Panc1 (cell line): ENCODE measurements around the gene GID4. TPM values are rescaled to one million over a fixed set of nuclear protein-coding genes. Genes with fewer than 3 reads are reported as not detected.

Experiments used
- ATAC-seq: fragments of 200-7000 bp; cut with Tn5 transposase; 2 replicates; pipeline ENCODE4 v1.9.1; 2020; ENCODE audit warnings: mild to moderate bottlenecking, moderate library complexity
- BruUV-seq: library from RNA; stranded (reverse); fragments of 400-500 nt; replicated peaks from 2 replicates; lab custom pipeline; 2021; lab: Mats Ljungman, UMichigan
- CTCF ChIA-PET: fragments of 300-600 bp; sonication (Branson Sonifier 250); formaldehyde crosslinking; loops from one replicate; lab custom pipeline; 2022; ENCODE audit warnings: antibody characterized with exemption; lab: Charles Lee
- POLR2A ChIA-PET: fragments of 300-600 bp; sonication (Branson Sonifier 250); formaldehyde crosslinking; loops from one replicate; lab custom pipeline; 2022; ENCODE audit warnings: antibody characterized with exemption; lab: Charles Lee
- DNase-seq: peaks from one replicate; pipeline ENCODE4 v3.0.0-alpha.2; 2010; ENCODE audit warnings: low read depth, low spot score
- H3K27ac ChIP-seq: 2 replicates; pipeline ENCODE4 v1.5.1; 2011; ENCODE audit warnings: mild to moderate bottlenecking, low read length, inconsistent platforms
- H3K27me3 ChIP-seq: fragments of 200-500 bp; sonication (Bioruptor generic); 2 replicates; pipeline ENCODE4 v1.6.0; 2014; ENCODE audit warnings: low read length, inconsistent platforms; ENCODE audit not compliant: control insufficient read depth, insufficient read depth
- H3K36me3 ChIP-seq: fragments of 200-500 bp; sonication (Bioruptor generic); 2 replicates; pipeline ENCODE4 v1.5.1; 2014; ENCODE audit warnings: inconsistent platforms, mild to moderate bottlenecking, low read length, moderate library complexity; ENCODE audit not compliant: control insufficient read depth, insufficient read depth
- H3K4me1 ChIP-seq: 2 replicates; pipeline ENCODE4 v1.5.1; 2011; ENCODE audit warnings: inconsistent platforms, mild to moderate bottlenecking, low read length, moderate library complexity; ENCODE audit not compliant: control insufficient read depth, insufficient read depth
- H3K4me3 ChIP-seq, 2 experiments: 2 replicates each; pipeline ENCODE4 v1.5.1; 2011 to 2012; ENCODE audit warnings: low read depth in 2 of 2, low read length in 2 of 2, mild to moderate bottlenecking in 2 of 2, inconsistent platforms in 1 of 2, moderate library complexity in 1 of 2
- H3K9me3 ChIP-seq: fragments of 200-500 bp; sonication (Bioruptor generic); 2 replicates; pipeline ENCODE4 v1.5.1; 2014; ENCODE audit warnings: low read depth, mild to moderate bottlenecking, inconsistent platforms, low read length, moderate library complexity; ENCODE audit not compliant: control insufficient read depth, insufficient read depth
- POLR2AphosphoS5 ChIP-seq: IDR thresholded peaks from 2 replicates; pipeline ENCODE4 v1.6.1; 2012; ENCODE audit warnings: mild to moderate bottlenecking, low read depth, low read length, moderate library complexity
- SIN3A ChIP-seq: IDR thresholded peaks from 2 replicates; pipeline ENCODE4 v1.6.1; 2012; ENCODE audit warnings: low read depth, mild to moderate bottlenecking, low read length, moderate library complexity, borderline replicate concordance; ENCODE audit not compliant: insufficient read depth
- TCF7L2 ChIP-seq: IDR thresholded peaks from 2 replicates; pipeline ENCODE4 v1.6.1; 2011; ENCODE audit warnings: mild to moderate bottlenecking, low read depth, low read length, inconsistent platforms
- in situ Hi-C: cut with HindIII; loops from 2 replicates; pipeline ENCODE4 v1.10.0; 2016; ENCODE audit warnings: low sequenced_read_pairs, low pct_unique_long_range_greater_than_20kb
- intact Hi-C: fragments of 100-400 bp; cut with micrococcal nuclease; formaldehyde crosslinking; loops from one replicate; pipeline ENCODE4 v1.10.0; 2022; ENCODE audit not compliant: unreplicated experiment
- total RNA-seq: library from RNA; stranded (reverse); gene quantifications from one replicate; pipeline ENCODE4 v1.2.1, GENCODE V29; 2021; ENCODE audit not compliant: unreplicated experiment
- TF ChIP-seq, protein P1 (sequence below), 2 experiments: IDR thresholded peaks; 2 replicates each; pipeline ENCODE4 v1.6.1; 2011 to 2012; ENCODE audit warnings: low read depth in 2 of 2, control low read depth in 1 of 2, low read length in 1 of 2, mild to moderate bottlenecking in 1 of 2, moderate library complexity in 1 of 2; ENCODE audit not compliant: insufficient read depth in 1 of 2
- TF ChIP-seq, protein P2 (sequence below): fragments of 450-650 bp; IDR thresholded peaks from 2 replicates; pipeline ENCODE4 v1.5.1; 2017; ENCODE audit warnings: mild to moderate bottlenecking

Gene GID4
- total RNA-seq, 1 experiment from 2014 or later = 11.1 TPM

DNA sequence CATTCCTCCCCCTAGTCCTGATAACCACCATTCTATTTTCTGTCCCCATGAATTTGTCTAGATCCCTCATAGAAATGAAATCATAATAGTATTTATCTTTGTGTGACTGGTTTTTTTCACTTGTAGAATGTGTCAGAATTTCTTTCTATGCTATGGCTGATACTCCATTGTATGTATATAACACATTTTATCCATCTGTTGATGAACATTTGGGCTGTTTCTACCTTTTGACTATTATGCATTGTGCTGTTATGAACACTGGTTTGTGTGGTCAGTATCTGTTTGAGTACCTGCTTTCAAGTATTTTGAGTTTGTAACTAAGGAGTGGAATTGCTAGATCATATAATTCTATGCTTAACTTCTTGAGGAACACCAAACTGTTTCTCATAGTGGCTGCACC is 32.5 kb downstream of the GID4 start:
- Histone ChIP-seq H3K9me3 (no peaks in the 10 kb centered on the region), H3K4me1 (peaks cover 5% of the 10 kb centered on the region; the same call in 1 of the 2 replicates), H3K36me3 (no peaks in the 10 kb centered on the region), H3K4me3 (no peak overlapping the region), H3K27ac (no peak overlapping the region), H3K27me3 (no peaks in the 10 kb centered on the region)
- ChIA-PET CTCF (no interaction called here), POLR2A (no interaction called here)
- in situ Hi-C loops = no loop called here
- DNase-seq (no peak), ATAC-seq (no peak)
- no peak for TF ChIP-seq POLR2AphosphoS5
- TF ChIP-seq SIN3A = no peak
- TF ChIP-seq, protein P1, sequence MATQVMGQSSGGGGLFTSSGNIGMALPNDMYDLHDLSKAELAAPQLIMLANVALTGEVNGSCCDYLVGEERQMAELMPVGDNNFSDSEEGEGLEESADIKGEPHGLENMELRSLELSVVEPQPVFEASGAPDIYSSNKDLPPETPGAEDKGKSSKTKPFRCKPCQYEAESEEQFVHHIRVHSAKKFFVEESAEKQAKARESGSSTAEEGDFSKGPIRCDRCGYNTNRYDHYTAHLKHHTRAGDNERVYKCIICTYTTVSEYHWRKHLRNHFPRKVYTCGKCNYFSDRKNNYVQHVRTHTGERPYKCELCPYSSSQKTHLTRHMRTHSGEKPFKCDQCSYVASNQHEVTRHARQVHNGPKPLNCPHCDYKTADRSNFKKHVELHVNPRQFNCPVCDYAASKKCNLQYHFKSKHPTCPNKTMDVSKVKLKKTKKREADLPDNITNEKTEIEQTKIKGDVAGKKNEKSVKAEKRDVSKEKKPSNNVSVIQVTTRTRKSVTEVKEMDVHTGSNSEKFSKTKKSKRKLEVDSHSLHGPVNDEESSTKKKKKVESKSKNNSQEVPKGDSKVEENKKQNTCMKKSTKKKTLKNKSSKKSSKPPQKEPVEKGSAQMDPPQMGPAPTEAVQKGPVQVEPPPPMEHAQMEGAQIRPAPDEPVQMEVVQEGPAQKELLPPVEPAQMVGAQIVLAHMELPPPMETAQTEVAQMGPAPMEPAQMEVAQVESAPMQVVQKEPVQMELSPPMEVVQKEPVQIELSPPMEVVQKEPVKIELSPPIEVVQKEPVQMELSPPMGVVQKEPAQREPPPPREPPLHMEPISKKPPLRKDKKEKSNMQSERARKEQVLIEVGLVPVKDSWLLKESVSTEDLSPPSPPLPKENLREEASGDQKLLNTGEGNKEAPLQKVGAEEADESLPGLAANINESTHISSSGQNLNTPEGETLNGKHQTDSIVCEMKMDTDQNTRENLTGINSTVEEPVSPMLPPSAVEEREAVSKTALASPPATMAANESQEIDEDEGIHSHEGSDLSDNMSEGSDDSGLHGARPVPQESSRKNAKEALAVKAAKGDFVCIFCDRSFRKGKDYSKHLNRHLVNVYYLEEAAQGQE (IDR thresholded peaks at IDR 0.05; ENCODE audit: insufficient read depth in 1 of 2, low read depth in 2 of 2, low read length in 1 of 2) = no peak
- TF ChIP-seq, protein P2, sequence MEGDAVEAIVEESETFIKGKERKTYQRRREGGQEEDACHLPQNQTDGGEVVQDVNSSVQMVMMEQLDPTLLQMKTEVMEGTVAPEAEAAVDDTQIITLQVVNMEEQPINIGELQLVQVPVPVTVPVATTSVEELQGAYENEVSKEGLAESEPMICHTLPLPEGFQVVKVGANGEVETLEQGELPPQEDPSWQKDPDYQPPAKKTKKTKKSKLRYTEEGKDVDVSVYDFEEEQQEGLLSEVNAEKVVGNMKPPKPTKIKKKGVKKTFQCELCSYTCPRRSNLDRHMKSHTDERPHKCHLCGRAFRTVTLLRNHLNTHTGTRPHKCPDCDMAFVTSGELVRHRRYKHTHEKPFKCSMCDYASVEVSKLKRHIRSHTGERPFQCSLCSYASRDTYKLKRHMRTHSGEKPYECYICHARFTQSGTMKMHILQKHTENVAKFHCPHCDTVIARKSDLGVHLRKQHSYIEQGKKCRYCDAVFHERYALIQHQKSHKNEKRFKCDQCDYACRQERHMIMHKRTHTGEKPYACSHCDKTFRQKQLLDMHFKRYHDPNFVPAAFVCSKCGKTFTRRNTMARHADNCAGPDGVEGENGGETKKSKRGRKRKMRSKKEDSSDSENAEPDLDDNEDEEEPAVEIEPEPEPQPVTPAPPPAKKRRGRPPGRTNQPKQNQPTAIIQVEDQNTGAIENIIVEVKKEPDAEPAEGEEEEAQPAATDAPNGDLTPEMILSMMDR = no peak
- no peak for TF ChIP-seq TCF7L2
- intact Hi-C loops = no loop called here
- no TSS peak for BruUV-seq

DNA sequence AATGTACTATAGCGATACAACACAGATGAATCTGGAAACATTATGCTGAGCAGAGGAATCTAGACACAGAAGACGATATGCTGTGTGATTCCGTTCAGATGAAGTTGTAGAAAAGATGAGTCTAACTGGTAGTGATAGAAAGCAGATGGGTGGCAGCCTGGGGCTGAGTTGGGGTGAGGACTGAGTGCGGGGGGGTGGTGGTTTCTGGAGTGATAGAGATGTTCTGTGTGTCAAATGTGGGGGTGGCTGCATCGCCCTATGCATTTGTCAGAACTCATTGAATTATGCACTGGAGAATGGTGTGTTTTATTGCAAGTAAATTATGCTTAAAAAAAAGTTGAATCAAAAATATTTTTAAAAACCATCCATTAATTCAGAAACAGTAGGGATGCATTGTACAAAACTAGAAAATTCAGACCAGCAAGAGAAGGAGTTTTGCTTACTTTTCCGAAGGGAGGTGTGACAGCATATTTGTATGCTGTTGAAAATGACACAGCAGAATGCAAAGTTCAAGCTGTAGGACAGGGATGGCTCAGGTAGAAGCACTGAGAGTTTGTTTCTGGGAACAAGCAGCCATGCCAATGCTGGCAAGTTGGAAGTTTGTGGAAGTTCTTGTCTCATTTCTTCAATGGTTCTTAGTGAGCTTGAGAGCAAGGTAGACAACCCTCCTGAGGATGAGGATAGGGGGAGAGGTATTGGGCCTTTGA is 35.5 kb downstream of the GID4 start:
- in situ Hi-C loops = no loop called here
- TF ChIP-seq, protein P2 = no peak
- TF ChIP-seq SIN3A = no peak
- TF ChIP-seq TCF7L2 = no peak
- no peak for TF ChIP-seq POLR2AphosphoS5
- TF ChIP-seq, protein P1 (IDR thresholded peaks at IDR 0.05; ENCODE audit: insufficient read depth in 1 of 2, low read depth in 2 of 2, low read length in 1 of 2) = no peak
- no peak overlapping the region for H3K4me3 ChIP-seq
- H3K27me3 ChIP-seq = no peaks in the 10 kb centered on the region
- no peaks in the 10 kb centered on the region for H3K36me3 ChIP-seq
- BruUV-seq = no TSS peak
- H3K27ac ChIP-seq = no peak overlapping the region
- H3K4me1 ChIP-seq = peaks cover 5% of the 10 kb centered on the region; the same call in 1 of the 2 replicates
- intact Hi-C loops = no loop called here
- ATAC-seq (no peak), DNase-seq (no peak)
- H3K9me3 ChIP-seq = no peaks in the 10 kb centered on the region
- ChIA-PET CTCF (no interaction called here), POLR2A (no interaction called here)
